Activated CD8-positive, alpha-beta memory T cell treated with anti-CD3 and anti-CD28 coated beads, Interleukin-2, amount 10 ng/mL, durations not matched to agents 7 days and 5 days (primary cell): ENCODE data around the gene PCDH9. TPM values are rescaled to one million over a fixed set of nuclear protein-coding genes. Genes with fewer than 3 reads are reported as not detected.
"Not testable (repeated sequence)": the region's sequence is repeated elsewhere in the genome, so short reads cannot be mapped to it uniquely, and the experiment has no call there.

Source experiments
- ATAC-seq: fragments of 150-1000 bp; cut with Tn5 transposase; one replicate; pipeline ENCODE4 v1.10.0; 2021; ENCODE audit warnings: moderate library complexity
- CTCF ChIA-PET: fragments of 350-600 bp; sonication (Branson Sonifier 250); formaldehyde crosslinking; loops from one replicate; lab custom pipeline; 2021; ENCODE audit warnings: antibody characterized with exemption; lab: Charles Lee
- DNase-seq: peaks from one replicate; pipeline ENCODE4 v3.0.0-alpha.2; 2020
- H3K27ac Mint-ChIP-seq: one replicate; pipeline ENCODE4 v1.8.0; 2021; ENCODE audit warnings: mild to moderate bottlenecking, mixed read lengths
- H3K27me3 Mint-ChIP-seq: one replicate; pipeline ENCODE4 v1.8.0; 2021; ENCODE audit warnings: mixed read lengths
- H3K36me3 Mint-ChIP-seq: one replicate; pipeline ENCODE4 v1.8.0; 2021; ENCODE audit warnings: mild to moderate bottlenecking, mixed read lengths
- H3K4me1 Mint-ChIP-seq: one replicate; pipeline ENCODE4 v1.8.0; 2021; ENCODE audit warnings: mixed read lengths
- H3K4me3 Mint-ChIP-seq: one replicate; pipeline ENCODE4 v1.8.0; 2021; ENCODE audit warnings: mild to moderate bottlenecking, moderate library complexity, mixed read lengths
- H3K9me3 Mint-ChIP-seq: one replicate; pipeline ENCODE4 v1.8.0; 2022; ENCODE audit warnings: low read depth, mixed read lengths
- total RNA-seq, 2 experiments: library from RNA; stranded (reverse); gene quantifications; one replicate each; pipeline ENCODE4 v1.2.3, GENCODE V29; 2021

Gene PCDH9
- total RNA-seq, 2 experiments from 2014 or later: 0.14 to 0.15 TPM

GRCh38 chr13:66262330-66262729 is 967.8 kb downstream of the PCDH9 start:
- CTCF ChIA-PET: no interaction called here
- H3K27me3 Mint-ChIP-seq: no peaks in the 10 kb centered on the region

GRCh38 chr13:66259426-66259825 is 970.7 kb downstream of the PCDH9 start:
- H3K27ac Mint-ChIP-seq, CTCF ChIA-PET, H3K4me1 Mint-ChIP-seq, H3K27me3 Mint-ChIP-seq, H3K9me3 Mint-ChIP-seq, H3K36me3 Mint-ChIP-seq, DNase-seq, ATAC-seq, H3K4me3 Mint-ChIP-seq: not testable (repeated sequence)

More at GRCh38 chr13:66262330-66262729, 967.8 kb downstream of the PCDH9 start:
- DNase-seq: no peak
- Mint-ChIP-seq H3K27ac (no peak overlapping the region), H3K9me3 (peaks cover 9% of the 10 kb centered on the region), H3K4me3 (no peak overlapping the region), H3K4me1 (no peaks in the 10 kb centered on the region), H3K36me3 (no peaks in the 10 kb centered on the region)
- ATAC-seq: no peak
